Measurements from ENCODE around the gene FRMPD2. TPM values are rescaled to one million over a fixed set of nuclear protein-coding genes. Genes with fewer than 3 reads are reported as not detected.

The FRMPD2 gene
- total and polyA plus RNA-seq, 2 of the 4 experiments (the other 2 are of a cell fraction) = 0.18 TPM; not detected in 1

GRCh38 chr10:48231178-48231577 is 43.3 kb downstream of the FRMPD2 start:
- in situ Hi-C loops (cut with MboI; ENCODE audit: low sequenced_read_pairs) (no loop called here), intact Hi-C loops (cut with micrococcal nuclease) (no loop called here), dilution Hi-C loops (cut with HindIII; ENCODE audit: low sequenced_read_pairs, unreplicated experiment) (no loop called here)
- H2BK120ac ChIP-seq (ENCODE audit: low read depth, low read length) = no peak overlapping the region
- H4K91ac ChIP-seq (ENCODE audit: insufficient read depth, low read depth, low read length) = no peak overlapping the region
- H3K9me3 ChIP-seq (ENCODE audit: control insufficient read depth, insufficient read depth, low read length) = no peaks in the 10 kb centered on the region
- no peak overlapping the region for H3K4me2 ChIP-seq (ENCODE audit: low read depth, low read length)
- WGBS, 2 experiments (ENCODE audit: extremely low coverage in 2 of 2, insufficient read length in 1 of 2) = 75% methylated on average over 2 of the region's 2 CpGs; no CpG with 5 or more reads in 1 of the 2 experiments
- no peak overlapping the region for H3K14ac ChIP-seq (replicated peaks; ENCODE audit: low read depth, low read length)
- no peak overlapping the region for H2AFZ ChIP-seq (replicated peaks; ENCODE audit: low read length, poor library complexity)
- H2BK15ac ChIP-seq (ENCODE audit: low read depth, low read length) = no peak overlapping the region
- no peak overlapping the region for H3K9ac ChIP-seq (ENCODE audit: low read depth, low read length)
- H3K36me3 ChIP-seq (ENCODE audit: control insufficient read depth, insufficient read depth, low read length) = no peaks in the 10 kb centered on the region
- no peak overlapping the region for H3K18ac ChIP-seq (ENCODE audit: low read depth, low read length)
- no peak overlapping the region for H3K27ac ChIP-seq (ENCODE audit: insufficient read depth, low read length)
- no peaks in the 10 kb centered on the region for H4K20me1 ChIP-seq (ENCODE audit: insufficient read depth, low read length)
- no peaks in the 10 kb centered on the region for H3K9me1 ChIP-seq (ENCODE audit: insufficient read depth, low read length)
- no peak overlapping the region for H4K5ac ChIP-seq (ENCODE audit: low read depth, low read length)
- DNase-seq (no peak), ATAC-seq (ENCODE audit: low read depth) (no peak)
- H3K4me1 ChIP-seq (ENCODE audit: control insufficient read depth, insufficient read depth, low read length) = no peaks in the 10 kb centered on the region
- no peak overlapping the region for H3K23ac ChIP-seq (ENCODE audit: low read depth, low read length)
- no peak overlapping the region for H4K8ac ChIP-seq (ENCODE audit: low read depth in 2 of 2, low read length in 2 of 2)
- H3K4ac ChIP-seq (ENCODE audit: low read depth, low read length) = no peak overlapping the region
- no peak for TF ChIP-seq CEBPB (IDR thresholded peaks at IDR 0.05; ENCODE audit: low read depth, low read length)
- no peak for TF ChIP-seq RFX5 (IDR thresholded peaks at IDR 0.05; ENCODE audit: low read depth, low read length)
- TF ChIP-seq ELK1 (IDR thresholded peaks at IDR 0.05; ENCODE audit: borderline replicate concordance, low read depth, low read length) = no peak
- no peak for TF ChIP-seq NFE2L2 (IDR thresholded peaks at IDR 0.05; ENCODE audit: low read depth, low read length)
- H3K56ac ChIP-seq (ENCODE audit: extremely low read depth, insufficient read depth, low read length) = no peak overlapping the region
- H3K79me1 ChIP-seq (ENCODE audit: low read depth in 1 of 2, low read length in 2 of 2) = no peaks in the 10 kb centered on the region
- no peak overlapping the region for H2AK5ac ChIP-seq (ENCODE audit: low read depth, low read length)
- no peak overlapping the region for H2BK20ac ChIP-seq (ENCODE audit: low read depth, low read length)
- no peak overlapping the region for H3K4me3 ChIP-seq (ENCODE audit: insufficient read depth, low read depth, low read length)
- no peak overlapping the region for H2AK9ac ChIP-seq (replicated peaks; ENCODE audit: low read depth, low read length, poor library complexity)
- no peak overlapping the region for H2BK5ac ChIP-seq (ENCODE audit: low read depth, low read length, poor library complexity, severe bottlenecking)
- BruUV-seq (replicated peaks) = no TSS peak
- peaks cover 18% of the 10 kb centered on the region for H3K27me3 ChIP-seq (ENCODE audit: control insufficient read depth, insufficient read depth, low read length)
- POLR2A ChIA-PET (ENCODE audit: unreplicated experiment) = no interaction called here
- CTCF ChIA-PET = interaction anchor here (1.1 kb wide), 1 partner anchor 1269 kb away, joined by 3 read pairs; no protein-coding TSS in a partner anchor
